Skin of body (tissue), 2 donors: ENCODE data around the gene TMEM100. TPM values are rescaled to one million over a fixed set of nuclear protein-coding genes. Genes with fewer than 3 reads are reported as not detected.
A peak's percentile ranks its signal among the peaks of the same experiment; 100 is the strongest.

Experiments used
- DNase-seq: peaks from one replicate; lab custom pipeline; 2025; lab: John Stamatoyannopoulos, UW
- total RNA-seq: library from RNA; depleted of rRNA; stranded (reverse); fragments of >200 nt; gene quantifications from one replicate; pipeline ENCODE4 v1.2.3, GENCODE V29; 2014

TMEM100 gene
- total RNA-seq, 1 donor from 2014 or later: 21.2 TPM

DNA sequence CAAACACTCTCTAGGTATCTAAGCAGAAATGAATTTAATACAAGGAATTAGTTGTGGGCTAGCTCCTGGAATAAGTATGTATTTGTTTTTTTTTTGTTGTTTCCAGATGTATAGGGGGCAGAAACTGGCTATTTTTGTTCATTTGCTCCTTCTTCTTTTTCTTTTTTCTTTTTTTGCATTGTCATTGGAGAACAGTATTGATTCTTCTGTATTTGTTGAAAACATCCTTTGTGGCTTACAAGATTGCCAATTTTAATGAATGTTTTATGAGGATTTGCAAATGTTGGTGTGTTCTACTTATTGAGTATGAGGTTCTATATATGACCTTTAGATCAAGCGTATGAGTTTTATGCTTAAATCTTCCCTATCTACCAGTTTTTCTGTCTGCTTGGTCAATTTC, 22.6 kb upstream of the TMEM100 start:
- no peak for DNase-seq

GRCh38 chr17:55743103-55743679, 20.5 kb upstream of the TMEM100 start:
- no peak for DNase-seq

GRCh38 chr17:55742272-55743102, 19.8 kb upstream of the TMEM100 start:
- no peak for DNase-seq

DNA sequence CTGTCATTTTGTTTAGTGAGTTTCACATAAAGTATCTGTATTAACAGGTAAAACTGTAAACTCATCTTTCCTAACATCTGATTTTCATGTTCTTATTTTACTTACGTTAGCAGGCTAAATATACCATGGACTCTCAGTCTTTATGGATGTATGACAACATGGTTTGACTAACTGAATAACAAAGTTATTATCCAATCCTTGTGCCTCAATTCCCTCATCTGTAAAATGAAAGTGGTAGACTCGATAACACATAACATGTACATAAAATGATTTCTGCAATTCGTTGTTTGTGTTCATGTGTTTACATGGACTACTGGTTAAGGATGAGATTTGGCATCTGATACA, 18.7 kb upstream of the TMEM100 start:
- DNase-seq: no peak

DNA sequence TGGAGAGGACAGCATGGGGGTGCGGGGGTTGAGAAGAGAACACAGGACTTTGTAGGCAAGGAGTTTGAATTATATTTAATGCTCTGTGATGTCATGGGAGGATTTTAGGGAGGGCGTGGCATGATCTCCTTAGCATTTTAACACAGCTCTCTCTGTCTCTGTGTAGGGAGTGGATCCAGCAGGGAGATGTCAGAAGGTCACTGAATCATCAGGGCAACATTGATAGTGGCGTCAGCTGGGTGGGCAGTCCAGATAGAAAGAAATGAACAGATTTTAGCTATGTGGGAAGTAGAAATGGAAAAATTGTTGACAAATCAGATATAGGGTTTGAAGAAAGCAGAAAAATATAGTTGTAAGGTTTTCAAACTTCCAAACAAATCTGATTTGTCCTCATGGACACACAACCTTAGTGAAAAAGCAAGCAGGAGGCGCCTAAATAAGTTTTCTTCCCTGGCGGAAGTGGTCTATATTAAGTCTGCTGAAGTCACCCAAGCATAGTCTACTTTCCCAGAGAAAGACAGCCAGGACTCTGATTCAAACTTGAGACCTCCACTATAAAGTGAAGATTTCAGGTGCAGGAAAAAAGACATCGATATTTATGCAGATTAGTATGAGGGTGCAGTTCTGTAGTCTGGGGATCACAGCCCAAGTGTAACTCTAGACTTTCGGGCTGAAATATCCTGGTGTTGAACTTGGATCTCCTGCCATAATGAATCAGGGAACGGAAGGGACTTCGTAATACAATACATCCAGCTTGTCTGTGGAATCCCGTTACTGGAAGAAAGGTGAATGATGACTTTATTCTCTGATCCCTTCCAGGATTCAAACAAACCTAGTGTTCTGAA, 18.1 kb upstream of the TMEM100 start:
- DNase-seq: no peak

- DNase-seq: no peak
These were observed 15.4 kb upstream of the TMEM100 start for GRCh38 chr17:55737976-55738501.

GRCh38 chr17:55735731-55736405, 13.2 kb upstream of the TMEM100 start:
- no peak for DNase-seq

DNA sequence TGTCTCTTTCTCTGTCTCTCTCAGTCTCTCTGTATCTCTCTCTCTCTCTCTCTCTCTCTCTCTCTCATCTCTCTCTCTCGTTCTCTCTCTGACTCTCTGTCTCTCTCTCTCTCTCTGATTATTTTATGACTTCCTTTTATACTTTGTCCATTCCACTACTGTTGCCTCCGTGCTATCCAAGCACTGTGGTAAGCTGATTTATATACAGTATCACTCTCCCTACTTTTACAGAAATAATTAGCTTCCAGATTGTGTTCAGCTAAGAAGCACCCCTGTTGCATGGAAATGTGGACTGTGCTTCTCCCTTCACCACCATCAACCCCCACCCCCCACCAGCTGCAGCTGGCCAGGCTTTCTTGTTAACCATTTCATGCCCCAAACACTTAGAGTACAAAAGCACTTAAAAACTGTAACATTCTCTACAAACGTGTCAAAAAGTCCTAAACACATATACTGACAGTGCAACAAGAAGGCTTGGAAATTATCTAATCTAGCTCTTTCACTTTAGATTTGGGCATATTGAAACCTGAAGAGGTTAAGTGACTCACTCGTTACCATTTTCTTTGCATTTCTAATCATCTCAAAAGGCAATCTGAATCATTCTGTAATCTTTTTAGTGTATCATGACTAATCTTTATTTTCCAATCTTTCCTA, 11.6 kb upstream of the TMEM100 start:
- no peak for DNase-seq

DNA sequence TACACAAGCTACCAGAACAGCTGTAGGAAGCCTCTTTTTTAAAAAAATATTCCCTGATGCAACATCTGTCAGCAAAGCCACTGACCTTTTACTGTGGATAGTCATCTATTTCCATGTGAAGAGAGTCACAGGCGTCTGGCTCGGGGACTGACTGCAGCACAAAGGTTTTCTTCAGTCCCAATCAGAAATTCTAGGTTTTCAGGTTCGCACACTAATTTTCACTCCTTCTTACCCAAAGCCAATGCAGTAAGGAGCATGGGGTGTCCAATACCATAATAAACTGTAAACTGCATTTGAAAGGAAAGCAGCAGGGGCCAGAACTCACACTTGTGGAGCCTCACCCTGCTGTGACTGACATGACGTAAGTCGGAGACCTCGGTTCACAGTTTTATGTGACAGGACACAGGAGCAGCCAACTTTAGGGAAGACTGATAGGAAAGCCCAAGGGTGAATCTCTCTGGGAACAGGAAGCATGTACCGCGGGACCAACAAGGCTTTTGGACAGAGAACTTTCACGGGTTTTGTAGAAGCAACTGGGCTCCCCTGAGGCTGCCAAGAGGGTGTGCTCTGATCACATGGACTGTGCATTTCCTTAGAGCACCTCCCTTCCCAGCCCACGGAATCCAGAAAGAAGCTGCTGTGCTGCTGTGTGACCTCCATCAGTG, 9.1 kb upstream of the TMEM100 start:
- DNase-seq: peak; percentile 42

DNA sequence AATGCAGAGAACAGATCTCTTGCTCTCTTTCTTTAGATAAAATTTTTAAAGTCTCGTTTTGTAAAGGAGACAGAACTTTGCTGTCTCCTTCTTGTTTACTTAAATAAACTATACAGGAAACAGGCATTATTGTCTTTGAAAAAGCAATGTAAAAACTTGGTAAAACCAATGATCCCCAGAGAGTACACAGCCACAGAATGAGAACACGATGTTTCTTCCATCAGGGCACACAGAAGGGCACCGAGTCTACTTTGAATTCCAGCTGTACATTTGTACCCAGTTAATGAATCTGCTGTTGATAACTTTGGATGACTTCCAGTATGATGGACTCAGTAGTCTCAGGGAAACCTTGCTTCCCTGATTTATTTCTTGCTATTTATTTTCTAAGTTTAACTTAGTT, 8.1 kb upstream of the TMEM100 start:
- no peak for DNase-seq

DNA sequence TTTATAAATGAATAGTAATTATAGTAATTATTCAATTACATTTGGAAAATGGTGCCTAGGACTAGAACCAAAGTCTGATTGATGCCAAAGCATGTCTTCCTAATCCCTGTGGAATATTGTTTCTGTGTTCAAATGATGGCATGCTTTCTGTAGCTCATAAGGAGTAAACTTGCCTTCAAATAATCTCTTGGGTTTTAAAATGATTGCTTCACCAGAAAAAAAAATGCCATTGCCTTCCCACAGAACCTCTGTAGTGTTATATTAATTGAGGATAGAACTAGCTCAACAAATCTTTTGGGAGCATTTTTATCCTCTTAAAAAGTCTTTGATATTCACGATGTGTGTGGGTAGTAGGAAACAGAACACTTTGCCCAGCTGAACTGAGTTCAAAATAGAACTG, 7.7 kb upstream of the TMEM100 start:
- no peak for DNase-seq

DNA sequence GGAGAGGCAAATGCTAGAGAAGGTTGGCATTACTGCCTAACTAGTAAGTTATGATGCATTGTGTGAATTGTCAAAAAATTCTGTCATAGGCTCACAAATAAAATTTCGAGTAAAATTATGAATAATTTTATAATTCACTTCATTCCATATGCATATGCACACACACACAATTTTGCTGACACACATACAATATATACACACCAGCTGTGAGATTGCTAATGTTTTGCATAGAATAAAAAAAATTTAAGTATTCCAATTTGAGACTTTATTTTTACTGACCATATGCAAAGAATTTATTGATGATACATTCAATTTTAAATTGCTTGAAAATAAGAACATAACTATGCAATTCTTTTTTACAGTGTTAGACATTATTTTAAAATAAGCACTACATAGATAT, 6.8 kb upstream of the TMEM100 start:
- no peak for DNase-seq

- DNase-seq: no peak
These were observed 6.2 kb upstream of the TMEM100 start for GRCh38 chr17:55728833-55729232.

DNA sequence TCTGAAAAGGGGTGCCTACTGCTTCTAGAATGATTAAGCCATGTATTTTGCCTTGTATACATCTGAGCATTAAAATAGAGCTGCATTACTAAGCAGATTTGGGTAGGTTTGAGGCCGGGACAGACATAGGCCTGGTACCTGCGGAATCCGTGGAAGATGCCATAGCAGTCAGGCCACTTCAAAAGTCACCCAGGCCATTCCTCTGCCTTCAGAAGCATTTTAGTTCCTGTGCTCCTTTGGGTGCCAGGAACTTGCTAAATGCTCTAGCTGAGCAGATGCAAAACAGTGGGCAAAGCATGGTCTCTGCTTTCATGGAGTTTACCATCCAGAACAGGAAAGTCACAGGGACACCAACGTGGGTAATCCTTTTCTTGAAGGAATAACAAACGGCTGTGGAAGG, 5.7 kb upstream of the TMEM100 start:
- no peak for DNase-seq

GRCh38 chr17:55727920-55728319, 5.3 kb upstream of the TMEM100 start:
- no peak for DNase-seq

DNA sequence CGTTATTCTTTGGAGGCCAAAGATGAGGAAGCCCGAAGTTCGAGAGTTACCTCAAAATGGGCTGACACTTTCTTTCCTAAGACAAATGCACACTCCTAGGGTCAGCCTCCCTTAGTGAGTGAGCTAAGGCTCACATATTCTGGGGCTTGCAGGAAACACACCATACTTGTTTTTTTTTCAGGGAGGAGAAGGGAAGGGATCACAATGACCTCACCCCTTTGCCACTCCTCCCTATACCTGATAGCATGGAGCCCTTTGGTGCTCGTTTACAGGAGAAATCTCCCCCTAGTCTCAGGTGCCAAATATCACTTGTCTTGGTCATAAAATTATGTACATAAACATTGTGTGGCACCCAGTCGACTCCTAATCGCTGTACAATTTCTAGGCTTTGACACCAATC, 4.6 kb upstream of the TMEM100 start:
- DNase-seq: no peak

DNA sequence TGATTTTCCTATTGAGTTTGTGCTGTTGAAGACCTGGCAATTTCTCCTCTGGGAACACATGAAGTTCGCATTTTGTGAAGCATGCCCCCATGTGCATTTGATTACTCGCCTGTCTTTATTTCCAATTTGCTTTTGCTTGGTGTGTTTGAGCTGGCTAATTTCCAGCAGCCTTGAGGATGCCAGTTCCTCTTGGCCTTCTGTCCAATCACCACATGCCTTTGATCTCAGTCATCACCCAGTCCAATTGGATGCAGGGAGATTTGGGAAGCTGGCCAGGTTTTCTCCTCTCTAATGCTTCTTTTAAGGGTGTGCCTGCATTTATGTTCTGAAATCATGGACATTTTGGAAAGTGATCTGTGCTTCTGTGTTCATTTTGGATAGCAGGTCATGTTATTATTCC, 3.8 kb upstream of the TMEM100 start:
- DNase-seq: peak; percentile 83

DNA sequence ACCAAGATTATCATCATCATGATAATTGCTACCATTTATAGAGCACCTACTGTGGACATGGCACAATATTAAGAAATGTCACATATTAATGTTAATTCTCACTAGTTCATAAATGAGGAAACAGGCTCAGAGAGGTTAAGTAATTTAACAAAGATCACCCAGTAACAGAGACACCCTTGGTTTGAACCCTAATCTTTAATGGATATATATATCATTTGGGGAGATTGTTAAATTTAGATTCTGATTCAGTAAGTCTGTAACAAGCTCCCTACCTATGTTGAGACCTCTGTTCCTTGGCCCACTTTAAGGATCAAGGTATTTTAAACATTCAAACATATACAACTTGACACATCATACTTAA, 804 bp upstream of the TMEM100 start:
- no peak for DNase-seq

DNA sequence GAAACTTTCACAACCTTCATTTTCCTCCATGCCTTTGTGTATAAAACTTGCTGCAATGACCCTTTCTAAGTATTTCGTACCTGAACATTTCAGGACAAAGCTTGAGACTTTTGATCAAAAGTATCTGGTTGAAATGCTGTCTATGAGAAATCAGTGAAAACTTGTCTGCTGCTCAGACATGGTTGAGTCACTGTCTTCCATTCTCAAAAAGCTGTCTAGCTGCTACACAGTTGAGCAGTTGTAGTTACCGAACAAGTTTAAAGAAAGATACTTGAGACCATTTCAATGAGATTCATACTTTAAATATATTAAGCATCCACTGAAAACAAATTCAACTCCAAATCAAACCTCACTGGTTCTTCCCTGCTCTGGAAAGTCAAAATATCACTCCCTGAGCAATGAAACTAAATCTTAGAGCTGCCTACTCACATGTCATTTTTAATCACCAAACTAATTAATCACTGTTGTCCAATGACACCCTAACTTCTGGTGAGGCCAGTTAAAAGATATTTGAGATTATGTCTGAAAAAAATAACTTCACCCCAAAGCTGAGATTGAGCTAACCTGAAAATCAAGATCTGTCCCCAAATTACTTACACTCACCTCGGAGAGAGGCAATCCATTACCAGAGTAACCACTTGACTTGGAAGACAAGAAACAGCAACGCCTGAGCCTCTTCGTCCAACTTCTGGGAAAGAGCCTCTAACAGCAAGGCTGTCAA, 488 bp downstream of the TMEM100 start:
- peak; percentile 57 for DNase-seq
